NCI-H128 (cell line): ENCODE data around the gene SLC1A2.
A peak's percentile ranks its signal among the peaks of the same experiment; 100 is the strongest.

Experiments used
- DNase-seq: peaks from one replicate; lab custom pipeline; 2025; ENCODE audit not compliant: unreplicated experiment; lab: John Stamatoyannopoulos, UW

The SLC1A2 gene

GRCh38 chr11:35305670-35306382 is 113.5 kb downstream of the SLC1A2 start:
- no peak for DNase-seq

- DNase-seq: no peak
Observed at GRCh38 chr11:35304900-35305460, 114.4 kb downstream of the SLC1A2 start.

GRCh38 chr11:35304386-35304775 is 115.0 kb downstream of the SLC1A2 start:
- no peak for DNase-seq

- DNase-seq: no peak
Observed at GRCh38 chr11:35303596-35304385, 115.6 kb downstream of the SLC1A2 start.

GRCh38 chr11:35302398-35302797 is 117.0 kb downstream of the SLC1A2 start:
- DNase-seq: no peak

- DNase-seq: no peak
Observed at GRCh38 chr11:35298369-35298768, 121.0 kb downstream of the SLC1A2 start.

GRCh38 chr11:35295751-35296150 is 123.6 kb downstream of the SLC1A2 start:
- DNase-seq: no peak

- no peak for DNase-seq
Observed at GRCh38 chr11:35293699-35294098, 125.7 kb downstream of the SLC1A2 start.

GRCh38 chr11:35293035-35293434 is 126.3 kb downstream of the SLC1A2 start:
- DNase-seq: no peak

GRCh38 chr11:35292279-35292678 is 127.1 kb downstream of the SLC1A2 start:
- DNase-seq: peak; percentile 21

GRCh38 chr11:35290876-35291275 is 128.5 kb downstream of the SLC1A2 start:
- no peak for DNase-seq

- DNase-seq: no peak
Observed at GRCh38 chr11:35289821-35290220, 129.5 kb downstream of the SLC1A2 start.

GRCh38 chr11:35288817-35289541 is 130.4 kb downstream of the SLC1A2 start:
- DNase-seq: no peak

- DNase-seq: no peak
Observed at GRCh38 chr11:35288309-35288708, 131.0 kb downstream of the SLC1A2 start.

- no peak for DNase-seq
Observed at GRCh38 chr11:35287344-35287890, 131.9 kb downstream of the SLC1A2 start.

- DNase-seq: no peak
Observed at GRCh38 chr11:35286126-35286525, 133.2 kb downstream of the SLC1A2 start.

- no peak for DNase-seq
Observed at GRCh38 chr11:35285471-35285870, 133.9 kb downstream of the SLC1A2 start.

GRCh38 chr11:35282221-35282882 is 137.0 kb downstream of the SLC1A2 start:
- DNase-seq: no peak

GRCh38 chr11:35281169-35281688 is 138.1 kb downstream of the SLC1A2 start:
- DNase-seq: no peak

GRCh38 chr11:35280727-35281126 is 138.6 kb downstream of the SLC1A2 start:
- no peak for DNase-seq
